HG03457 (cell line): Measurements from ENCODE around the gene NAPEPLD.
"Not testable (repeated sequence)": the region's sequence is repeated elsewhere in the genome, so short reads cannot be mapped to it uniquely, and the experiment has no call there.

Source experiments
- ATAC-seq: cut with Tn5 transposase; IDR thresholded peaks from one replicate; pipeline ENCODE4 v1.9.1; 2021; ENCODE audit warnings: moderate number of reproducible peaks; ENCODE audit not compliant: unreplicated experiment

The NAPEPLD gene

GRCh38 chr7:103144754-103145153, 4.1 kb downstream of the NAPEPLD start:
- not testable (repeated sequence) for ATAC-seq

DNA sequence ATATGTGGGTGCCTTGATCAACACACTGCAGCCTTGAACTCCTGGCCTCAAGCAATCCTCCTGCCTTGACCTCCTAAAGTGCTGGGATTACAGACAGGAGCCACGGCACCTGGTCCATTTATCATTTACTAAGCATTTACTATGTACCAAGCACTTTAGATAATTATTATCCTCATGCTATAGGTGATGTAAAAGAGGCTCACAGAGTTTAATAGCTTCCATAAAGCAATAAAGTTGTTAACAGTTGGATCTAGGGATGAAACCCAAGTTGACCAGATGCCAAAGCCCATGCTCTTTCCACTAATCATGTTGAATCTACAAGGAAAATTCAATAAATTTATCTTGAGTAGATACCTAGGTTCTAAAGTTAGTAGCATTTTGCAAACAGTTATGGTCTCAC, 5.0 kb downstream of the NAPEPLD start:
- no peak for ATAC-seq

- ATAC-seq: no peak
These were observed 6.4 kb downstream of the NAPEPLD start for GRCh38 chr7:103142494-103142893.

- ATAC-seq: no peak
These were observed 7.0 kb downstream of the NAPEPLD start for GRCh38 chr7:103141753-103142404.

GRCh38 chr7:103140685-103141084, 8.2 kb downstream of the NAPEPLD start:
- ATAC-seq: no peak

- ATAC-seq: no peak
These were observed 8.8 kb downstream of the NAPEPLD start for GRCh38 chr7:103140061-103140460.

- no peak for ATAC-seq
These were observed 13.9 kb downstream of the NAPEPLD start for GRCh38 chr7:103134836-103135554.

DNA sequence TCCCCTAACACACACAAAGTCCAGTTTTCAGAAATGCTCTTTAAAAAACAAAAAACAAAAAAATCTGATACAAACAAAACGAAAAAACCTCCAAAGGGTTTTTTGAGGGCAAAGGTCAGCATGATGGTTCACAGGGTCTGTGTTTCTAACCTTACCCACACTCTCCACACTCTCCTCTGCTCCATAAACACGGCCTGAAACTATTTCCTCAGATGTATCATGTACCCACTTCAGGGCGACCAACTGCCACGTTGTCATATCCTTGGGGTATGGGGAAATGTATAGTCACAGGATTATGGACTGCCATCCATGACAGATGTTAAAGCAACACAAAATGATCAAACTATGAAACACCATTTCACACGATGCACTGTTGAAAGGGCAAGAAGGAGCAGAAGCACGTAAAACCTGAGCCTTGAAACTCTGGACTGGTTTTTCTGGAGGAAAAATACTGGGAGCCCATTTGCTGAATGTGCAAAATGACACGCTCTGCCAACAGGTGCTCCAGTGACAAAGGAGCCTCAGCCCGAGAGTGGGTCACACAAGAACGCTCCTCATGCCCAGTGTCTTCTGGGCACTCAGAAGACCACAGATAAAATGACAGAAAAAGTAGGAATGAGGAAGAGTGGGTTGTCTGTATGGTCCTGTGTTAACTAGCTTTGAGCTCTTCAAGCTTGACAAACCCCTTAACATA, 15.8 kb downstream of the NAPEPLD start:
- ATAC-seq: no peak

DNA sequence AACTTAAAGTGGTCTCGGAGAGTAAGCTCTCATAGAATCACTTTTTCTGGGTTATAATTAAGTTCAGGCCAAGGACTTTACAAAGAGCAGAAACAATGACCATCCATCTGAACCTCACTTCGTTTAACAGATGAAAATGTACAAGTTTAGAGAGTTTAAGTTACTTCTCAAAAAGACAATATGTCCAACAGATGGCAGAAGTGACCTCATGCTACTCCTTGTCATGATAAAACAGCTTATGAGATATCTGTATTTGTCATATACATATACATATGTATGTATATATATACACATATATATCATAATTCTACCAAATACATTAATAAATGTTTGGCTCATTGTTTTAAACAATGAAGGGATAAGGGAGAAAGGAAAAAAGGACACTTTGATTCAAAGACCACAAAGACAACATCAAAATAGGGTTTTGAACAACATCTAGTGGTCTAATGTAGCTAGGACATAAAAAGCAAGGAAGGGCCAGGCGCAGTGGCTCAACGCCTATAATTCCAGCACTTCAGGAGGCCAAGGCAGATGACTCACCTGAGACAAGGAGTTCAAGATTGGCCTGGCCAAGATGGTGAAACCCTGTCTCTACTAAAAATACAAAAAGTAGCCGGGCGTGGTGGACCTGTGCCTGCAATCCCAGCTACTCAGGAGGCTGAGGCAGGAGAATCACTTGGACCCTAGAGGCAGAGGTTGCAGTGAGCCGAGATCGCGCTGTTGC, 17.8 kb downstream of the NAPEPLD start:
- ATAC-seq: no peak

DNA sequence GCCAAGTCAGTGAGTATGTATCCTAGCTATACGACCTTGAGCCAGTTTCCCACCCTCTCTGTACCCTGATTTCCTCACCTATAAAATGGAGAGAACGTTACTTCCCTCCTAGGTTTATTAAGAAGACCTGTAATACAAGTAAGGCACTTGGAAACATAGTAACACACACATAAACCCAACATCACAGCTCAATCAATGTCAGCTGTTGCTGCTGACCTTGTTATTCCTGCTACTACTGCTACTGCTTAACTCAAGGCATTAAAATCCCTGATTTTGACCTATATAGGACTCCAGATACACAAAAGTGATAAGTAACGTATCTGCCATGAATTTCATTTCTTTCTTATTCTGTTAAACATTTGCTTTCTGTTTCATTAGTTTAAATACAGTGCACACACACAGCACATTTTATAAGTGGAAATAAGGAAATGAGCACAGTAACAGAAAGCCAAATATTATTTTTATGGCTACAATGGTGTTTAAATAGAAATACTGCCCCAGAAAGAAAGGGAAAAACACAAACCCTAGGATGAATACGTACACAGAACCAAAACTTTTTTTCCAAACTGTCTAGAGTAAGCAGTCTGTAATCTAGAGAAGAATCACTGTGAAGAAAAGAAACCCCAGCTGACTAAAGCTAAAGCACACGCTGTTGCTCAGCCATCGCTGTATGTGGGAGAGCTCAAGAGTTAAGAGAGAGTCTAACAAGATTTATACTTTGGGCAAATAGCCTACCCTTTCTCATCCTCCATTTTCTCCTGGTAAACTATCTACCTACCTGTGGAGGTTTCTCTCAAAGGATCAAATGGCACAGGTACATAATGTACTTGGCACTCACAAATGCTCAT, 19.0 kb downstream of the NAPEPLD start:
- ATAC-seq: no peak

DNA sequence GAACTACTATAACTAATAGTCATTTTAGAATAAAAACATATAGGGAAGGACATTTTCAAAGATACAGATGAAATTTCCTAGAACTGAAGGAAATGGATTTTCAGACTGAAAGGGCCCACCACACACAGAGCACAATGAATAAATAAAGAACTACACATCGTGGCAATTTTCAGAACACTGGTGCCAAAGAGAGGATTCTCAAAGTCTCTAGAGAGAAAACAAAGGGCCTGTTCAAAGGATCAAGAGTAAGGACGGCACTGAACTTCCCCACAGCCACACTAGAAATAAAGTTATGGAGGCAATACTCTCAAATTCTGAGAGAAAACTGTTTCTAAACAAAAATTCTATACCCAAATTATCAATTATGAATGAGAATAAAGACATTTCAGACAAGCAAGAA, 21.9 kb downstream of the NAPEPLD start:
- no peak for ATAC-seq

DNA sequence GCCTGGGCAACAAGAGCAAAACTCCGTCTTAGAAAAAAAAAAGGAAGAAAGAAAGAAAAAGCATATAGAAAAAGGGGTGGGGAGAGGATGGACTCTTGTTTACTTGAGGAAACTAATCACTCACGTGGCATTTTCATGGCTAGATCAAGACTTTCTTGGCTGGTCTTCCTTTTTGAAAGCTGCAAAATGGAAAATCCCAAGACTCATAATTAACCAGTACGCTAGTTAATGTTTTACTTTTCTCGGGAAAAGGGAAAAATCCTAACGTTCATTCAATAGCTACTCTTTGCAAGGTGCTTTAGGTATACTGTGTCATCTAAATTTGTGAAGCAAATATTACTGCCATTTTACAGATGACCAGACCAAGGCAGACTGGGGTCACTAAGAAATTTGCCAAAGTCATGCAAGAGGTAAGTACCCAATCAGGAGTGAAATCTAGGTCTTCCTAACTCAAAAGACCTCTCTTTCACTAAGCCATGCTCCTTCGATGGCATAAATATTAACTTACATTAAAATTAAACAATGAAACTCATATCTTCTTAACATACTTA, 24.4 kb downstream of the NAPEPLD start:
- ATAC-seq: no peak

GRCh38 chr7:103123529-103123928, 25.4 kb downstream of the NAPEPLD start:
- ATAC-seq: no peak

- ATAC-seq: no peak
These were observed 27.3 kb downstream of the NAPEPLD start for GRCh38 chr7:103121641-103122040.

GRCh38 chr7:103120362-103120761, 28.5 kb downstream of the NAPEPLD start:
- ATAC-seq: no peak

- no peak for ATAC-seq
These were observed 29.1 kb downstream of the NAPEPLD start for GRCh38 chr7:103119791-103120291.

- no peak for ATAC-seq
These were observed 31.4 kb downstream of the NAPEPLD start for GRCh38 chr7:103117465-103117864.

GRCh38 chr7:103116991-103117390, 31.9 kb downstream of the NAPEPLD start:
- ATAC-seq: no peak

GRCh38 chr7:103116511-103116910, 32.4 kb downstream of the NAPEPLD start:
- no peak for ATAC-seq

GRCh38 chr7:103115771-103116170, 33.1 kb downstream of the NAPEPLD start:
- no peak for ATAC-seq
